GM12874 (cell line): ENCODE measurements around the gene MEIS2.

ENCODE experiments used
- CTCF ChIP-seq: IDR thresholded peaks from 2 replicates; pipeline ENCODE4 v1.5.1; 2011; ENCODE audit warnings: low read depth, mild to moderate bottlenecking, control low read depth, low read length, moderate library complexity; ENCODE audit not compliant: insufficient read depth

MEIS2 gene

GRCh38 chr15:37057256-37057655, 43.1 kb downstream of the MEIS2 start:
- TF ChIP-seq CTCF, result no peak

GRCh38 chr15:37056177-37057121, 43.9 kb downstream of the MEIS2 start:
- no peak for TF ChIP-seq CTCF

- TF ChIP-seq CTCF, result no peak
Measured at GRCh38 chr15:37055481-37055880, 44.9 kb downstream of the MEIS2 start.

GRCh38 chr15:37054336-37054735, 46.0 kb downstream of the MEIS2 start:
- TF ChIP-seq CTCF, result no peak

- no peak for TF ChIP-seq CTCF
Measured at GRCh38 chr15:37053166-37053565, 47.2 kb downstream of the MEIS2 start.

GRCh38 chr15:37050345-37050744, 50.0 kb downstream of the MEIS2 start:
- TF ChIP-seq CTCF, result no peak

GRCh38 chr15:37046876-37047614, 53.3 kb downstream of the MEIS2 start:
- TF ChIP-seq CTCF, result no peak
